GM19023 (cell line): ENCODE measurements around the gene HDAC10.

ENCODE experiments used
- ATAC-seq: cut with Tn5 transposase; IDR thresholded peaks from one replicate; pipeline ENCODE4 v1.9.1; 2021; ENCODE audit warnings: mild to moderate bottlenecking, moderate library complexity; ENCODE audit not compliant: unreplicated experiment

HDAC10 gene, protein sequence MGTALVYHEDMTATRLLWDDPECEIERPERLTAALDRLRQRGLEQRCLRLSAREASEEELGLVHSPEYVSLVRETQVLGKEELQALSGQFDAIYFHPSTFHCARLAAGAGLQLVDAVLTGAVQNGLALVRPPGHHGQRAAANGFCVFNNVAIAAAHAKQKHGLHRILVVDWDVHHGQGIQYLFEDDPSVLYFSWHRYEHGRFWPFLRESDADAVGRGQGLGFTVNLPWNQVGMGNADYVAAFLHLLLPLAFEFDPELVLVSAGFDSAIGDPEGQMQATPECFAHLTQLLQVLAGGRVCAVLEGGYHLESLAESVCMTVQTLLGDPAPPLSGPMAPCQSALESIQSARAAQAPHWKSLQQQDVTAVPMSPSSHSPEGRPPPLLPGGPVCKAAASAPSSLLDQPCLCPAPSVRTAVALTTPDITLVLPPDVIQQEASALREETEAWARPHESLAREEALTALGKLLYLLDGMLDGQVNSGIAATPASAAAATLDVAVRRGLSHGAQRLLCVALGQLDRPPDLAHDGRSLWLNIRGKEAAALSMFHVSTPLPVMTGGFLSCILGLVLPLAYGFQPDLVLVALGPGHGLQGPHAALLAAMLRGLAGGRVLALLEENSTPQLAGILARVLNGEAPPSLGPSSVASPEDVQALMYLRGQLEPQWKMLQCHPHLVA

GRCh38 chr22:50250555-50251476 lies at the start of gene HDAC10:
TSS of gene HDAC10 (minus strand) at chr22:50251265. CDS start at chr22:50251032, 233 bp downstream.
- peak; percentile 59 for ATAC-seq

DNA sequence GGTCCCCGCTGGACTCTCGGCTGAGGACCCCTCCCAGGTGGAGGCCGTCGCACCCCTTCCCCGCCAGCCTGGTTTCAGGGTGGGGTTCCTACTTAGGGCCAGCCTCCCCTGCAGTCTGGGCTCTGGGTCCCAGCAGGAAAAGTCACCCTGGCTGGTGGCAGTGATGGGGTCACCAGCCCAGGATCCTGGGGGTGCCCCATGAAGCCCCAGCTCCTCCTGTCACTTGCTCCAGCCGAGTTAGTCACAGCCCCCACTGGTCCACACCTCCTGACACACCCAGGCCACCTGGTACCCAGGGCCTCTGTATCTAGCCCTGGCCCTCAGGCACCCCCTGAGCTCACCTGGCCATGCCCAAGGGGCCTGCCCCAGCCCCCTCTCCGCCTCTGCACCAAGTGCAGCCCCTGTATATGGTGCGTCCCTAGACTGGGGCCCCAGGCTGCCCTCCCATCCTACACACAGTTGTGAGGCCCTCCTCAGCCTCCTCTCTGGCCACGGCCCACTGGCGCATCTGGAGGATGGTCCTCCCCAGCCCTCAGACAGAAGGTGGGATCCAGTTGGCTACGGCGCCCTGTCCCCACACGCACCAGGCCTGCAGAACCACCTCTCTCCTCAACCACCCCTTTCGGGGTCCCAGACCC lies 49.7 kb upstream of the HDAC10 start:
- ATAC-seq, result no peak

- no peak for ATAC-seq
These were observed 48.9 kb upstream of the HDAC10 start for GRCh38 chr22:50299785-50300619.

DNA sequence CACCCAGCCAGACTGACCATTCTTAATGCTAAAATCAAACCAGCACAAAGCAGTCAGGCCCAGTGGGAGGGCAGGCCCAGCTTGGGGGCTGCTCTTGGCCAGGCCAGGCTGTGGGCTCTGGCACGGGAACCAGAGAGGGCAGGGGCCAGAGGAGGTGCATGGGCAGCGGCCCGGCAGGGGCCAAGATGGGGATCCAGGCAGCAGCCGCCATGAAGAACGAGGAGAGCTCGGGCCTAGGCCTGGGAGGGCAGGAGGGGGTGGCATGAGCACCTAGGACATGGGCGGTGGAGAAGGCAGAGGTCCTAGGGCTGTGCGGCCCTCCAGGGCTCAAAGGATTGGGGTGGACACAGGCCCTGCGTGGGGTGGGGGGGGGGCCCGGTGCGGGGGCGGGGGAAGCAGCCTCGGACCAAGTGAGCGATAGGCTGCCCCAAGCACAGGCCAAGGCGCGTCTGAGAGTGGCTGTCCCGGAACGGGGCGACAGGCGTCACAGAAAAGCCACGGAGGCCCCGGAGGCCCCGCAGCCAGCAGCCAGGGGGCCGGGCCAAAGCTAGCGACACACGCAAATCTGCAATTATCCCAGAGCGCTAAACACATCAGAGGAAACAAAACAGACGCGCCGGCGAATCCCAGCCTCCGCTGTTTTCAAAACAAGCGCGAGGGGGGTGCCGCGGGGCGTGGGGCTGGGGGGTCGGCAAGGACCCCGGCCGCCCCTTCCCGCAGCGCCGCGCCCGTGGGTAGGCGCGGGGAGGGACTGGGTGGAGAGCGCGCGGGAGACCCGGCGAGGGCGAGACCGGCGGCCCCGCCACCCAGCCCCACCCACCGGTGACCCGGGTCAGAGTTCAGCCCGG lies 48.1 kb upstream of the HDAC10 start:
- ATAC-seq, result no peak

GRCh38 chr22:50298266-50298637 lies 47.2 kb upstream of the HDAC10 start:
- no peak for ATAC-seq

GRCh38 chr22:50297510-50298265 lies 46.6 kb upstream of the HDAC10 start:
- ATAC-seq, result no peak

- ATAC-seq, result no peak
These were observed 45.8 kb upstream of the HDAC10 start for GRCh38 chr22:50296658-50297490.

GRCh38 chr22:50294319-50294656 lies 43.2 kb upstream of the HDAC10 start:
- ATAC-seq, result no peak

DNA sequence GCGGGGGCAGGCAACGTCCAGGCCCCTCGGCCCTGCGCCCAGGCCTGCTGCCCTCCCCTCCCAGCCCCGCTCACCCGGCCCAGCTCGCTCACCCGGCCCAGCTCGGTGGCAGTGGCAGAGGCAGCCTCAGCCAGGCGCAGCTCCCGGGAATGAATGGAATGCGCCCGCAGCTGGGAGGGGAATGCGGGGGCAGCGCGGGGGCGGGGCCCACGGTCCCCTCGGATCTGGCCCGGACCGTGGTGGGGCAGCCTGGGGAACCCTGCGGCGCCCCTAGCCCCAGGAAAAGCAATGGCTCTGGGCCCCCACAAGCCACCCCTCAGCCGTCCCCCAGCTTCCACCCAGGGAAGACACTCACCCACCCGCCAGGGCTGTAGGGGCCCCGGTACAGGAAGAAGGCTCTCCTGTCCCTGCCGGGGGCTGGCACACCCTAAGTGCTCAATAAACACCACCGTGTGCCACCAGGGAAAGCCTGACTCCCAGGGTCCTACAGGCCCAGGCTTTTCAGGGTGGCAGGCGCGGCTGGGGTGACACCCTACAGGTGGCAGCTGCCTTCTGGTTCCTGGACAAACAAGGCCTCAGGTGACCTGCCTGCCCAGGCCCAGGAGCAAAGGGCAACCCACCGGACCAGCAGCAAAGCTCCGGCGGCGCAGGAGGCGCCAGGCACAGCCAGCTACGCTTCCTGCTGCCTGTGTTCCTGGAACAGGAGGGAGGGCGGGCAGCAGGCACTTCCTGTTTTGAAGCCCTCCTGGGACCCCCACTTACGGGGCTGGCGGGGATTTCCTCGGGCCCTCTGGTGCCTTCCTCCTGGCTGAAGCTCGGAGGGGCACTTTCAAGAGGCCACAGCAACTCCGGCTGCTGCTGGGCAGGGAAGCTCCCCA lies 42.6 kb upstream of the HDAC10 start:
- no peak for ATAC-seq

GRCh38 chr22:50292643-50293440 lies 41.8 kb upstream of the HDAC10 start:
- no peak for ATAC-seq

DNA sequence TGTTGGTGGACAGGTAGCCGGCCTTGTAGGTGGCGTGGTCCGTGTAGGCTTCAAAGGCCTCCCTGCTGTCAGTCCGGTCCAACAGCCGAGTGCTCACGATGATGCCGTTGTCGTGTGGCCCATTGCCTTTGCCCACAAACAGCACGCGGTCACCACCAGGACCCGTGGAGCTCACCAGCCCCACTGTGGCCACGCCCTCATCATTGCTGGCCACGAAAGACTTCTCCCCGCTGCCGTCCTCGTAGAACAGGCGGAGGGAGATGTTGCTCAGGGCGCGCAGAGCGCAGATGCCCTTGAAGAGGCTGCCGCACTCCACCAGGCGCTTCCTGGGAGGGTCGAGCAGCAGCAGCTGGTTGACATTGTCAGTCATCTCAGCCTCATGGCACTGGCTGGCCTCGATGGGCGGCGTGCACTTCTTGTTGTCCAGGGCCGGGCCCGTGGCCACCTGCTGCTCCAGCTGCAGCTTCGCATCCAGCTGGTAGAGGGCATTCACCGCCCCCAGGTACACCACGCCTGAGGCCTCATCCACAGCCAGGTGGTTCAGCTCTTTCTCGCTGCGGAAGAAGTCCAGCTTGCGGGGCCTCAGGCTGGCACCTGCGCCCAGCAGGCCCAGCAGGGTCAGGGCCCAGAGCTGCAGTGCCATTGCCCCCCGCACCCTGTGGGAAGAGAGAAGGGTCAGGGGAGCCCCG lies 39.0 kb upstream of the HDAC10 start:
- ATAC-seq, result no peak

DNA sequence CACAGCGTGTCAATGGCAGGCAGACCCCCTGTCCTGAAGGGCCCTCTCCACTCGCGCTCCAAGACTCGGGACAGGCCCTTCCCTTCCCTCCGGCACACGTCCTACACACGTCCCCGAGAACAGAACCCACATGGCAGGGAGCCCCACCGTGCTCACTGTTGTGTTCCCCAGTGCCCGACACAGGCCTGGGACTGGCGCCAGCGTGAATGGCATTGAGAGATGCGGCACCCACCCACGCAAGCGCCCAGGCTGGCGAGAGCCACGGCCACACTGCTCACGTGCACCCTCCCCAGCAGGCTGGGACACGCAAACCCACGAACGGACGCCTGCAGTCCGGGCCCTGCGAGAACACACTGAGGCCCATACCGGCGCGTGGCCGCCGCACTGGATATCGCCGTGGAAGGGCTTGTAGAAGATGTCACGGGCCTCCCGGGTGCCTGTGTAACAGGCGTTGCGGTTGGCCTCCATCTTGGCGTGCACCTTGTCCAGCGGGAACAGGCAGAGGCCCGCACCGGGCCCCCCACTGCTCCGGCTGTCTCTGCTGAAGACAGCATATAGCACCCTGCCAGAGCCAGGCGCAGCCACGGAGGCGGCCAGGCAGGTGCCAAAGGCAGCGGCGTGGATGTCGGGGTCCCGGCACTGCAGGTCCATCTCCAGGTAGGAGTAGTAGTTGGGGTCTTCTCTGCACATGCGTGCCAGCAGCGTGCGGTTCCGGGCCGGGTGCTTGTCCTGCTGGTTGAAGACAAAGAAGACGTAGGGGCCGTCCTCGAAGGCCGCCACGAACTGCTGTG lies 38.3 kb upstream of the HDAC10 start:
- no peak for ATAC-seq

DNA sequence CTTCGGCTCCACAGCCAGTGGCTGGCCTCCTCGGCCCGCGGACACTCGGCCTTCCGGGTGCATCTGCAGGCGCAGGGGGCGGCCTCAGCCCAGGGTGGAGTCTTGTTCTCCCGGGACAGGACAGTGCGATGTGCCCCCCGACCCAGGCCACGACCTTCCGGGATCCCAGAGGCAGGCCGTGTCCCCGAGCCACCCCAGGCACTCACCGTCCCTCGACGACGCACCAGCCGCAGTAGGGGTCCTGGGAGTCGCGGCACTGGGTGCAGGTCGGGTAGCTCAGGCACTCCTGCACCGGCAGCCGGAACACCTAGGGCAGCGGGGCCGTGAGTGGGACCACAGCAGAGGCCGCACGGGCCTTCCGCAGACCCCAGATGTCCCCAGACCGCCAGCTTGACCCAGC lies 36.7 kb upstream of the HDAC10 start:
- ATAC-seq, result no peak

GRCh38 chr22:50286701-50287318 lies 35.7 kb upstream of the HDAC10 start:
- no peak for ATAC-seq
